Measurements from ENCODE around the gene TNS3.

- no peak for TF ChIP-seq POLR2A (IDR thresholded peaks at IDR 0.05; ENCODE audit: low read depth)
- TF ChIP-seq, protein P1, sequence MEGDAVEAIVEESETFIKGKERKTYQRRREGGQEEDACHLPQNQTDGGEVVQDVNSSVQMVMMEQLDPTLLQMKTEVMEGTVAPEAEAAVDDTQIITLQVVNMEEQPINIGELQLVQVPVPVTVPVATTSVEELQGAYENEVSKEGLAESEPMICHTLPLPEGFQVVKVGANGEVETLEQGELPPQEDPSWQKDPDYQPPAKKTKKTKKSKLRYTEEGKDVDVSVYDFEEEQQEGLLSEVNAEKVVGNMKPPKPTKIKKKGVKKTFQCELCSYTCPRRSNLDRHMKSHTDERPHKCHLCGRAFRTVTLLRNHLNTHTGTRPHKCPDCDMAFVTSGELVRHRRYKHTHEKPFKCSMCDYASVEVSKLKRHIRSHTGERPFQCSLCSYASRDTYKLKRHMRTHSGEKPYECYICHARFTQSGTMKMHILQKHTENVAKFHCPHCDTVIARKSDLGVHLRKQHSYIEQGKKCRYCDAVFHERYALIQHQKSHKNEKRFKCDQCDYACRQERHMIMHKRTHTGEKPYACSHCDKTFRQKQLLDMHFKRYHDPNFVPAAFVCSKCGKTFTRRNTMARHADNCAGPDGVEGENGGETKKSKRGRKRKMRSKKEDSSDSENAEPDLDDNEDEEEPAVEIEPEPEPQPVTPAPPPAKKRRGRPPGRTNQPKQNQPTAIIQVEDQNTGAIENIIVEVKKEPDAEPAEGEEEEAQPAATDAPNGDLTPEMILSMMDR (IDR thresholded peaks at IDR 0.05), result no peak
These were observed 102.8 kb downstream of the TNS3 start for GRCh38 chr7:47478926-47479711.
